NCI-H2171 treated with DMSO at 0.1 percent for 48 hours (cell line): ENCODE results near the gene UNC5C.

Experiments used
- DNase-seq: peaks from one replicate; lab custom pipeline; 2025; lab: John Stamatoyannopoulos, UW

Gene UNC5C

GRCh38 chr4:95466791-95467190 is 82.0 kb downstream of the UNC5C start:
- DNase-seq = no peak

GRCh38 chr4:95465010-95465409 is 83.8 kb downstream of the UNC5C start:
- DNase-seq = no peak

GRCh38 chr4:95462921-95463320 is 85.9 kb downstream of the UNC5C start:
- DNase-seq = no peak

GRCh38 chr4:95457353-95457752 is 91.4 kb downstream of the UNC5C start:
- no peak for DNase-seq

GRCh38 chr4:95450294-95450693 is 98.5 kb downstream of the UNC5C start:
- DNase-seq = no peak

GRCh38 chr4:95446173-95446572 is 102.6 kb downstream of the UNC5C start:
- DNase-seq = no peak

GRCh38 chr4:95445251-95445650 is 103.5 kb downstream of the UNC5C start:
- DNase-seq = no peak

GRCh38 chr4:95444812-95445211 is 104.0 kb downstream of the UNC5C start:
- DNase-seq = no peak

- DNase-seq = no peak
Measured at GRCh38 chr4:95439896-95440295, 108.9 kb downstream of the UNC5C start.

GRCh38 chr4:95439071-95439470 is 109.7 kb downstream of the UNC5C start:
- no peak for DNase-seq

- no peak for DNase-seq
Measured at GRCh38 chr4:95432466-95432865, 116.3 kb downstream of the UNC5C start.

- no peak for DNase-seq
Measured at GRCh38 chr4:95431678-95432077, 117.1 kb downstream of the UNC5C start.

GRCh38 chr4:95429416-95429815 is 119.4 kb downstream of the UNC5C start:
- no peak for DNase-seq

GRCh38 chr4:95428291-95429070 is 120.3 kb downstream of the UNC5C start:
- no peak for DNase-seq

- no peak for DNase-seq
Measured at GRCh38 chr4:95426455-95426854, 122.3 kb downstream of the UNC5C start.

GRCh38 chr4:95422436-95422835 is 126.3 kb downstream of the UNC5C start:
- no peak for DNase-seq

GRCh38 chr4:95421869-95422268 is 126.9 kb downstream of the UNC5C start:
- no peak for DNase-seq

- no peak for DNase-seq
Measured at GRCh38 chr4:95417531-95417930, 131.2 kb downstream of the UNC5C start.

GRCh38 chr4:95415346-95415771 is 133.4 kb downstream of the UNC5C start:
- DNase-seq = no peak

- DNase-seq = no peak
Measured at GRCh38 chr4:95411371-95412088, 137.2 kb downstream of the UNC5C start.

GRCh38 chr4:95410387-95410977 is 138.3 kb downstream of the UNC5C start:
- DNase-seq = no peak

GRCh38 chr4:95409750-95410149 is 139.0 kb downstream of the UNC5C start:
- DNase-seq = no peak

GRCh38 chr4:95409127-95409526 is 139.6 kb downstream of the UNC5C start:
- no peak for DNase-seq
